ENCODE data around the gene RAB1A. TPM values are rescaled to one million over a fixed set of nuclear protein-coding genes. Genes with fewer than 3 reads are reported as not detected.

The RAB1A gene
- total RNA-seq, 2 donors from 2014 or later = 103 to 136 TPM

GRCh38 chr2:65098741-65099140, 31.2 kb downstream of the RAB1A start:
- Mint-ChIP-seq H3K27ac (peak overlapping the region in 1 of 2 donors; percentile 43), H3K9me3 (no peaks in the 10 kb centered on the region), H3K4me3 (no peak overlapping the region), H3K36me3 (peaks cover 12% of the 10 kb centered on the region), H3K27me3 (no peaks in the 10 kb centered on the region), H3K4me1 (ENCODE audit: low read depth in 2 of 2) (peaks cover 19 to 20% of the 10 kb centered on the region in 2 donors)
- ATAC-seq (no peak), DNase-seq (ENCODE audit: low spot score) (no peak)

- H3K27ac Mint-ChIP-seq = no peak overlapping the region
- peaks cover 20 to 24% of the 10 kb centered on the region in 2 donors for H3K4me1 Mint-ChIP-seq (ENCODE audit: low read depth in 2 of 2)
- H3K4me3 Mint-ChIP-seq = no peak overlapping the region
- ATAC-seq (no peak), DNase-seq (ENCODE audit: low spot score) (no peak)
- no peaks in the 10 kb centered on the region for H3K9me3 Mint-ChIP-seq
- H3K27me3 Mint-ChIP-seq = no peaks in the 10 kb centered on the region
- H3K36me3 Mint-ChIP-seq = peaks cover 17% of the 10 kb centered on the region
Observed at GRCh38 chr2:65097844-65098243, 32.1 kb downstream of the RAB1A start.

- H3K27me3 Mint-ChIP-seq = no peaks in the 10 kb centered on the region
- no peaks in the 10 kb centered on the region for H3K9me3 Mint-ChIP-seq
- no peak for ATAC-seq
- H3K4me3 Mint-ChIP-seq = no peak overlapping the region
- H3K27ac Mint-ChIP-seq = peak overlapping the region in 1 of 2 donors; percentile 21
- DNase-seq (ENCODE audit: low spot score) = no peak
- peaks cover 20 to 29% of the 10 kb centered on the region in 2 donors for H3K4me1 Mint-ChIP-seq (ENCODE audit: low read depth in 2 of 2)
- H3K36me3 Mint-ChIP-seq = peaks cover 19% of the 10 kb centered on the region
Observed at GRCh38 chr2:65096948-65097347, 33.0 kb downstream of the RAB1A start.

GRCh38 chr2:65093211-65093610, 36.7 kb downstream of the RAB1A start:
- Mint-ChIP-seq H3K9me3 (no peaks in the 10 kb centered on the region), H3K27me3 (no peaks in the 10 kb centered on the region), H3K4me1 (ENCODE audit: low read depth in 2 of 2) (peaks cover 18 to 38% of the 10 kb centered on the region in 2 donors), H3K4me3 (no peak overlapping the region), H3K36me3 (peaks cover 30% of the 10 kb centered on the region), H3K27ac (peak overlapping the region in 1 of 2 donors; percentile 64)
- DNase-seq (ENCODE audit: low spot score) (no peak), ATAC-seq (no peak)

GRCh38 chr2:65092791-65093190, 37.1 kb downstream of the RAB1A start:
- Mint-ChIP-seq H3K27ac (peak overlapping the region in 1 of 2 donors; percentile 64), H3K4me3 (no peak overlapping the region), H3K9me3 (no peaks in the 10 kb centered on the region), H3K36me3 (peaks cover 34% of the 10 kb centered on the region), H3K4me1 (ENCODE audit: low read depth in 2 of 2) (peaks cover 14 to 41% of the 10 kb centered on the region in 2 donors), H3K27me3 (no peaks in the 10 kb centered on the region)
- DNase-seq (ENCODE audit: low spot score) = no peak
- no peak for ATAC-seq

GRCh38 chr2:65085148-65085547, 44.8 kb downstream of the RAB1A start:
- H3K36me3 Mint-ChIP-seq = peaks cover 26% of the 10 kb centered on the region
- H3K27me3 Mint-ChIP-seq = no peaks in the 10 kb centered on the region
- no peak for DNase-seq (ENCODE audit: low spot score)
- no peak overlapping the region for H3K4me3 Mint-ChIP-seq
- peaks cover 0 to 24% of the 10 kb centered on the region in 2 donors for H3K4me1 Mint-ChIP-seq (ENCODE audit: low read depth in 2 of 2)
- no peak overlapping the region for H3K27ac Mint-ChIP-seq
- no peak for ATAC-seq
- H3K9me3 Mint-ChIP-seq = no peaks in the 10 kb centered on the region

GRCh38 chr2:65081232-65081685, 48.6 kb downstream of the RAB1A start:
- ATAC-seq (no peak), DNase-seq (ENCODE audit: low spot score) (no peak)
- Mint-ChIP-seq H3K27me3 (no peaks in the 10 kb centered on the region), H3K4me3 (no peak overlapping the region), H3K27ac (peak overlapping the region in 1 of 2 donors; percentile 11), H3K4me1 (ENCODE audit: low read depth in 2 of 2) (peaks cover 0 to 18% of the 10 kb centered on the region in 2 donors), H3K36me3 (peaks cover 18% of the 10 kb centered on the region), H3K9me3 (no peaks in the 10 kb centered on the region)

GRCh38 chr2:65079017-65079416, 50.9 kb downstream of the RAB1A start:
- H3K27me3 Mint-ChIP-seq = no peaks in the 10 kb centered on the region
- no peaks in the 10 kb centered on the region for H3K9me3 Mint-ChIP-seq
- H3K4me1 Mint-ChIP-seq (ENCODE audit: low read depth in 2 of 2) = peaks cover 0 to 13% of the 10 kb centered on the region in 2 donors
- H3K36me3 Mint-ChIP-seq = peaks cover 12% of the 10 kb centered on the region
- H3K4me3 Mint-ChIP-seq = no peak overlapping the region
- ATAC-seq = no peak
- H3K27ac Mint-ChIP-seq = no peak overlapping the region
- DNase-seq (ENCODE audit: low spot score) = no peak

- ATAC-seq = no peak
- Mint-ChIP-seq H3K27me3 (no peaks in the 10 kb centered on the region), H3K27ac (peak overlapping the region in 1 of 2 donors; percentile 39), H3K4me3 (no peak overlapping the region), H3K4me1 (ENCODE audit: low read depth in 2 of 2) (peaks cover 0 to 12% of the 10 kb centered on the region in 2 donors), H3K36me3 (peaks cover 4% of the 10 kb centered on the region), H3K9me3 (no peaks in the 10 kb centered on the region)
- DNase-seq (ENCODE audit: low spot score) = no peak
Observed at GRCh38 chr2:65077898-65078297, 52.0 kb downstream of the RAB1A start.

GRCh38 chr2:65076345-65076710, 53.6 kb downstream of the RAB1A start:
- Mint-ChIP-seq H3K27me3 (no peaks in the 10 kb centered on the region), H3K36me3 (peaks cover 4% of the 10 kb centered on the region), H3K4me3 (no peak overlapping the region), H3K9me3 (no peaks in the 10 kb centered on the region), H3K4me1 (ENCODE audit: low read depth in 2 of 2) (peaks cover 0 to 6% of the 10 kb centered on the region in 2 donors), H3K27ac (no peak overlapping the region)
- ATAC-seq (no peak), DNase-seq (ENCODE audit: low spot score) (no peak)

- H3K4me3 Mint-ChIP-seq = no peak overlapping the region
- H3K27me3 Mint-ChIP-seq = no peaks in the 10 kb centered on the region
- ATAC-seq = peak in 1 of 2 donors; percentile 30
- no peak overlapping the region for H3K27ac Mint-ChIP-seq
- peaks cover 0 to 6% of the 10 kb centered on the region in 2 donors for H3K4me1 Mint-ChIP-seq (ENCODE audit: low read depth in 2 of 2)
- no peaks in the 10 kb centered on the region for H3K9me3 Mint-ChIP-seq
- no peak for DNase-seq (ENCODE audit: low spot score)
- H3K36me3 Mint-ChIP-seq = peaks cover 4% of the 10 kb centered on the region
Observed at GRCh38 chr2:65075605-65076344, 54.1 kb downstream of the RAB1A start.

- ATAC-seq (no peak), DNase-seq (ENCODE audit: low spot score) (no peak)
- Mint-ChIP-seq H3K4me3 (no peak overlapping the region), H3K4me1 (ENCODE audit: low read depth in 2 of 2) (peaks cover 0 to 6% of the 10 kb centered on the region in 2 donors), H3K9me3 (no peaks in the 10 kb centered on the region), H3K27ac (no peak overlapping the region), H3K36me3 (peaks cover 4% of the 10 kb centered on the region), H3K27me3 (no peaks in the 10 kb centered on the region)
Observed at GRCh38 chr2:65075176-65075575, 54.7 kb downstream of the RAB1A start.

GRCh38 chr2:65073879-65074565, 55.9 kb downstream of the RAB1A start:
- ATAC-seq (no peak), DNase-seq (ENCODE audit: low spot score) (no peak)
- Mint-ChIP-seq H3K9me3 (no peaks in the 10 kb centered on the region), H3K27ac (no peak overlapping the region), H3K4me3 (no peak overlapping the region), H3K27me3 (no peaks in the 10 kb centered on the region), H3K4me1 (ENCODE audit: low read depth in 2 of 2) (peaks cover 0 to 8% of the 10 kb centered on the region in 2 donors), H3K36me3 (peaks cover 4% of the 10 kb centered on the region)

All from natural killer cell treated with Interleukin-12 subunit alpha and Interleukin-12 subunit beta and Interleukin-15 and Interleukin-18, amount 100 ng/mL, for 72 hours (primary cell).